ENCODE results near the gene TMEM115.

Gene TMEM115

DNA sequence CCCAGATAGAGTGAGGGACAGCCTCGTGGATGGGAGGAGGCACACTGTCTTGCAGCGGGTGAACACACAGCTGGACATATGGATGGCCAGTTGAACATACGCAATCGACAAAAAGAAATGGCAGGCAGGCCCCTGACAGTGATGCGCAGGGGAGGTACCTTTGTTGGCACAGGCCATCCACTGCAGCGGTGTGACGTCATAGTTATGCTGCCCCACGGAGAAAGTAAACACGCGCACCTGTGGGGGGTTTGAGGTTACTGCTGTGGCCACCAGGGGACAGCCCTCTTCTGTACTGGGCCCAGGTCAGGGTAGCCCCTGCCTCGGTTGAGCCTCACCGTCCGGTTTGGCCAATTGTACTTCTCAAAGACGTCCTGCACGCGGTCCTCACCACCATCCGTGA is 19.4 kb upstream of the TMEM115 start:
- FAIRE-seq (no peak), DNase-seq (ENCODE audit: insufficient read length, low spot score) (no peak)

DNA sequence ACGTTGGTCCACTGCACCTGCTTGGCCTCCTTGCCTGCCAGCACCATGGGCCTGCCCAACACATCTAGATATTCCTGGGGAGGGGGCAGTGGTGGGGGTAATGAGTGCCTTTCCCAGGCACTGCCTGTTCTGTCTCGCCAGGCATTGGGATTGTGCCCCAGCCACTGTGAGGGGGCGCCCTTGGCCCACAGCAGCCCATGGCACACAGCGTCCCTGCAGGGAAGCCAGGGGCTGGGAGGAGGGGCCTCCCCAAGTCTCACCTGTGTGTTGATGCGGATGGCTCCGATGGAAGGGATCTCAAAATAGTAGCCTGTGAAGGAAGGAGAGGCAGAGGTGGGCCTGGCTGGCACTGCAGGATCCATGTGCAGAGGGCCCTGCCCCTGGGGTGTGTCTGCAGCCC is 18.7 kb upstream of the TMEM115 start:
- DNase-seq (ENCODE audit: insufficient read length, low spot score): no peak
- no peak for FAIRE-seq

DNA sequence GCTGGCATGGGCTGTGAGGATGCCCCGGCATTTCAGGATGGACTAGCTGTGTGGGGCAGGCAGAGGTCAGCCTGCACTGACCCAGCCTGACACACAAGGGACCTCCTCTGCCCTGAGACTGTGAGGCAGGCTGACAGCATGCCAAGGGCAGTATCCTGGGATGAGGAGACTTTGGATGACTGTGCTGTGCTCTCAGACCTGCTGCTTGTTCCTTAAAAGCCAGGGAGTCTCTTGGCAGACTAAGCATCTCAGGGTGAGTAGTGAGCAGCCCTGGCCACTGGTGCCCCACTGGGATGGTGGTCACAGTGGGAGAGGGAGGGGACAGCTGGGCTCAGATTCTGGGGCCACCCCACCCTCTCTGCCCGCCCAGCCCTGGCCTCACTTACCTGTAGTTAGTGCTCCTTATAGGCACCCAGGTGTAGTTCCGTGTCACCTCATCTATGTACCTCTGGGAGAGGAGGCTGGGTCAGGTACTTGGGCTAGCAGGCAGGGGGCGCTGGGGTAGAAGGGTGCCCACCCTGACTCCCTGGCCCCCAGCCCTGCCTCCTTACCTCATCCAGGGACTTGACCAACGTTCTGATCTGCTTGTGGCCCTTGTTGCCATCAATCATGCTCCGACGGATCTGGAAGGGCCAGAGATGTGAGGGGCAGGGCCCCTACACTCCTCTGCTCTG is 16.1 kb upstream of the TMEM115 start:
- no peak for DNase-seq (ENCODE audit: insufficient read length, low spot score)
- no peak for FAIRE-seq

GRCh38 chr3:50374363-50375257 is 15.3 kb upstream of the TMEM115 start:
- no peak for DNase-seq (ENCODE audit: insufficient read length, low spot score)
- no peak for FAIRE-seq

- FAIRE-seq (no peak), DNase-seq (ENCODE audit: insufficient read length, low spot score) (no peak)
Observed at GRCh38 chr3:50373146-50374051, 14.1 kb upstream of the TMEM115 start.

DNA sequence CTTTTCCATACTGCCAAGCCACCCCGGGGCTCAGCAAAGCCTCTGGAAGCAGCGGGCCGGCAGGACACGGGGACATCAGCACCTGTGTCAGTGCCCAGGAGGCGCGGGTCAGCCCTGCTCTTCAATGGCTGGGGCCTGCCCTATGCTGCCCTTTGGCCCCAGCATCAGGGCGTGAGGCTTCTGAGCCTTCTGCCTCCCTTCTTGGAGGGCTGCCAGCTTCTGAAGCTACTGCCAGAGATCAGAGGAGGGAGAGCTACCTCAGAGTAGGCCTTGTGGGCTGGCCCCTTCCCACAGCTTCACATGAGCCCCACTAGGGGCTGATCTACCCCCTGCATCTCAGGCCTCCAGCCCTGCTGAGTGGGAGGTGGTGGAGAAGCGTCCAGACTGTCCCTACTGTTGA is 13.0 kb upstream of the TMEM115 start:
- DNase-seq (ENCODE audit: insufficient read length, low spot score) (no peak), FAIRE-seq (no peak)

DNA sequence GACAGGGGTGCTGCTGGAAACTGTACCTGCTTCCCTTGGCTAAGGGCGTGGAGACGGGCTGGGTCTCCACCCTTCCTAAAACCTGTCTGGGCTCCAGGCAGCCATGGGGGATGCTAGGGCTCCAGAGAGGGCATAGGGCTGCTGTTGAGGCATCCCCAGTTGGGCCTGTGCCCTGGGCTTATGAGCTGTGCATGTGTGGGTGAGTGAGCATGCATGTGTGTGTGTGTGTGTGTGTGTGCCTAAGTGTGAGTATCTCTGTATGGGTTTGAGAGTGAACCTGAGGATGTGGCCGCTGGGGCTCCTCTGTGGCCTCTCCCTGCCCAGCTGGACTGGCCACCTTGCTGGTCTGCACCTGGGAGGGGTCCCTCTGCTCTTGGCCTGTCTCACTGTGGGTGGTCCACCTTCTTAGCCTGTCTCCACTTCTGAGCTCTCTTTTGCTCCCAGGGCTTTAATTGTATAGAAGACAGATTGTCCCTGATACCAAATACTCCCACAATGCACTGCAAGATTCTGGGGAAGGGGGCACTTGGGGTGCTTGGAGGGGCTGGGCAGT is 11.9 kb upstream of the TMEM115 start:
- DNase-seq (ENCODE audit: insufficient read length, low spot score) (no peak), FAIRE-seq (no peak)

DNA sequence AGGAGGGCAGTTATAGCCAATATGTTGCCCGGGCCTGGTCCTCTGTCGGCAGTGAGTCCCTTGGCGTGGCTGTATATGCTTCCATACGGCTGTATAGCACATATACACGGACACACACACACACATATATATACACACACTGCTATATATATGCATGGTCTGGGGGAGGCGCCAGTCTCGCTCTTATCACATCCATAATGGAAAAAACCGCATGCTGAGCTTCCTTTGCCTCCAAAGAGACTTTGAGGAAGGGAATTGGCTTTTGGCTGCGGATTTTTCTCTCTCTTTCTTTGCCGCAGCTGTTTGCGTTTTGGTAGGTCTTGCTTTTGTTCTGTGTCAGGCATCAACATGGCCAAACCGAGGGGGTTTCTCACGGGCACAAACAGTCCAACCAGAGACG is 11.3 kb upstream of the TMEM115 start:
- DNase-seq (ENCODE audit: insufficient read length, low spot score) (no peak), FAIRE-seq (no peak)

- DNase-seq (ENCODE audit: insufficient read length, low spot score): no peak
- FAIRE-seq: no peak
Observed at GRCh38 chr3:50369012-50369670, 9.8 kb upstream of the TMEM115 start.

DNA sequence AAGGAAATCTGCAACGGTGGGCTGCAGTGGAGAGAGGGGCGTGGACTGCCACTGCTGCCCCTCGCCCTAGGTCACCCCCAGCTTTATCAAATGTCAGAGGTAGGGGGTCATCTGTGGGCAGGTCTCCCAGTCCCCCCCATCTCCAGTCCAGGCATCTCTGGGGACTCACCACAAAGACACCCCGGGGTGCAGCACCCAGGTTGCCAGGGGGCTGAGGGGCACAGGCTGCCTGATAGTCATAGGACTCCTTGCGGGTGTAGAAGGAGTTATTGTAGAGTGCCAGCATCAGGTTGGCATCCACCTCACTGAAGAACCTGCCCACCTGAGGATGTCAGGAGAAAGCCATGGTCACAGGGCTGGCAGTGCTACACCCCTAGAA is 6.5 kb upstream of the TMEM115 start:
- DNase-seq (ENCODE audit: insufficient read length, low spot score) (no peak), FAIRE-seq (no peak)

- peak; percentile 97 for DNase-seq (ENCODE audit: insufficient read length, low spot score)
- FAIRE-seq: peak; percentile 95
Observed at GRCh38 chr3:50365080-50365841, 5.9 kb upstream of the TMEM115 start.

GRCh38 chr3:50364573-50365079 is 5.3 kb upstream of the TMEM115 start:
- no peak for FAIRE-seq
- DNase-seq (ENCODE audit: insufficient read length, low spot score): no peak

DNA sequence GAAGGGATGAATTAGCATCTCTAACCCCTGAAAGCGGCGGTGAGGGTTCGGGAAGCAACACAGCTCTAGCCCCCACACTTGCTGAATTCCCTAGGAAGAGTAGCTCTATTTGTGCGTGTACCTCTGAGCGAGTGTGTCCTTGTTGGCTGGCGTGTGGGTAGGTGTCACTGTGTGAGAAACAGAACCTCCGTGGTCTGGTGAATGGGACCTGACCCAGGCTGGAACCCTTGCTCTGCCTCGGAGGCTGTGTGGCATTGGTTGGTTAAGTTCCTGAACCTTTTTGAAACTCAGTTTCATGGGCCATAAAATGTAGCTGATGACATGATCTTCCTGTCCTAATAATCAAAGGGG is 414 bp upstream of the TMEM115 start:
- FAIRE-seq (no peak), DNase-seq (ENCODE audit: insufficient read length, low spot score) (no peak)

DNA sequence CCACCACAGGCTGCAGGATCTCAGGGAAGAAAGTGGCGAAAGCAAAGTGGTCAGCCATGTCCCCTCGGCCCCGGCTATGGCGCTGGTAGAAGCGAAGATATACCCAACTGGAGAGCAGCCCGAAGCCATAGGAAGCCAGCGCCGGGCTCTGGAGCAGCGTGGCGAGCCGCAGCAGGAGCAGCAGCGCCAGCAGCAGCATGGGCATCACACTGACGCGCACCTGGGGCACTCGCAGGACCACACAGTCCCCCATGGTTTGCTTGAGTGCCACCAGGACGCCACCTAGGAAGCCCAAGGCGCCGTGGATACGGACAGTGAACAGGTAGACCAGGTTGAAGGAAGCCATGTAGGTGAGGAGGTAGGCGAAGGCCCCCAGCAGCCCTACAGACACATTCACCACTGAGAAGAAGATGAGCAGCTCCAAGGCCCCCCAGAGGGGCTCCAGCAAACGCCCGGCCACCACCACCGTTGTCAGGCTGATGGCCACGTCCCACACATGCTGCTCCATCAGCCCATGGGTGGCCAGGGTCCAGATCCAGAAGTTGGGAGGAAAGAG is 888 bp downstream of the TMEM115 start:
- DNase-seq (ENCODE audit: insufficient read length, low spot score): no peak
- FAIRE-seq: no peak

DNA sequence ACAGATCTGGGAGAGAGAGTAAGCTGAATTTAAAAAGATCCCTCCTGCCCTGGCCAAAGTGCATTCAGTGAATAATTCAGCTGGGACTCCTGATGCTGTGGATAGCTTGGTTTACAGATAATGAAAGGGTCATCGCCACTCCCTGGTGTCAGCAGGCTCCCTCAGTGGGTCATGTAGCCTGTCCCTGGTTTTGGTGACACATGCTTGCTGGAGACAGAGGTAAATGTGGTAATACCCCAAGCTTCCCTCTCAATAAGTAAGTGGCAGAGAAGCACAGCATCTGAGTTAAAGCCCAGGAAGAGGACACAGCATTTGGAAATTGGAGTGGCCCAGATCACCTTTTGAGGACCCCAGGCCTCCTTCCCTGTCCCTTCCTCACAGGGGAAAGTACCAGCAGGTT is 1.8 kb downstream of the TMEM115 start:
- no peak for DNase-seq (ENCODE audit: insufficient read length, low spot score)

DNA sequence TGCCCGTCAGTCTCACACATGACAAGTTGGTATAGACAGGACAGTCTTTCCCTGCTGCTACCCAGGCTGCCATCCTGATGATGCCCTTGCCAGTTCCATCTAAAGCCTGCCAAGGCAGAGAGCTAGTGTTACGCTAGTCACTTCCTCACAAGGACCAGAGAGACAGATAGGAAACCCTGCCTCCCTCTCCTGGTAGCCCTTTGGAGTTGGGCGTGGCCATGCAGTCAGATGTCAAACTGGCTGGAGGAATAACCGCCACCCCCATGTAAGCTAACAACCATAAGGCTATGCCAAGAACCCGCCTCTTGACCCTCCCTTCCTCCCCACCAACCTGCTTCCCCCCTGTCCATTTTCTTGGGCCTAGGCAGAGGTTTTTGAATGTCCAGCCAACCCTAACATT is 2.8 kb downstream of the TMEM115 start:
- FAIRE-seq (no peak), DNase-seq (ENCODE audit: insufficient read length, low spot score) (no peak)

More for the DNA sequence above, 1.8 kb downstream of the TMEM115 start:
- no peak for FAIRE-seq

GRCh38 chr3:50355829-50356552 is 3.3 kb downstream of the TMEM115 start:
- no peak for FAIRE-seq
- no peak for DNase-seq (ENCODE audit: insufficient read length, low spot score)

GRCh38 chr3:50354850-50355249 is 4.5 kb downstream of the TMEM115 start:
- no peak for FAIRE-seq
- no peak for DNase-seq (ENCODE audit: insufficient read length, low spot score)
